OCI-LY7 (cell line): ENCODE measurements around the gene SLAMF7. TPM values are rescaled to one million over a fixed set of nuclear protein-coding genes. Genes with fewer than 3 reads are reported as not detected.

Experiments used
- BruUV-seq: library from RNA; stranded (reverse); fragments of 400-500 nt; replicated peaks from 2 replicates; lab custom pipeline; 2021; lab: Mats Ljungman, UMichigan
- CTCF ChIA-PET: fragments of 300-600 bp; sonication (Branson Sonifier 250); formaldehyde crosslinking; loops from one replicate; lab custom pipeline; 2022; ENCODE audit warnings: antibody characterized with exemption; ENCODE audit not compliant: unreplicated experiment; lab: Charles Lee
- POLR2A ChIA-PET: fragments of 300-600 bp; sonication (Branson Sonifier 250); formaldehyde crosslinking; loops from one replicate; lab custom pipeline; 2022; ENCODE audit warnings: antibody characterized with exemption; lab: Charles Lee
- DNase-seq: peaks from one replicate; pipeline ENCODE4 v3.0.0-alpha.2; 2015; ENCODE audit warnings: low spot score
- H2AFZ ChIP-seq: fragments of 200-600 bp; sonication (generic), shearing (Covaris generic); 2 replicates; pipeline ENCODE4 v1.6.1; 2014; ENCODE audit warnings: mild to moderate bottlenecking, antibody characterized with exemption, low read length, moderate library complexity
- H3K27ac ChIP-seq: fragments of 200-600 bp; sonication (generic); 2 replicates; pipeline ENCODE4 v1.5.1; 2014; ENCODE audit warnings: mixed run types, low read depth, mild to moderate bottlenecking, moderate library complexity, low read length, inconsistent platforms; ENCODE audit not compliant: poor library complexity, severe bottlenecking
- H3K36me3 ChIP-seq: fragments of 200-600 bp; sonication (generic); 2 replicates; pipeline ENCODE4 v1.6.1; 2014; ENCODE audit warnings: mild to moderate bottlenecking, antibody characterized with exemption, low read length, moderate library complexity, mixed read lengths; ENCODE audit not compliant: insufficient read depth
- H3K4me1 ChIP-seq: fragments of 200-600 bp; sonication (generic); 2 replicates; pipeline ENCODE4 v1.5.1; 2014; ENCODE audit warnings: mild to moderate bottlenecking, low read length; ENCODE audit not compliant: insufficient read depth, poor library complexity, severe bottlenecking
- H3K4me2 ChIP-seq: fragments of 200-600 bp; sonication (generic); 2 replicates; pipeline ENCODE4 v1.6.1; 2014; ENCODE audit warnings: mild to moderate bottlenecking, low read length
- H3K4me3 ChIP-seq: fragments of 200-600 bp; sonication (generic); 2 replicates; pipeline ENCODE4 v1.5.1; 2014; ENCODE audit warnings: mild to moderate bottlenecking, low read depth, low read length; ENCODE audit not compliant: poor library complexity, severe bottlenecking
- H3K79me2 ChIP-seq: fragments of 200-600 bp; sonication (generic); 2 replicates; pipeline ENCODE4 v1.6.1; 2016; ENCODE audit warnings: low read depth, mild to moderate bottlenecking, low read length, moderate library complexity, mixed read lengths; ENCODE audit not compliant: insufficient read depth
- H3K9me2 ChIP-seq: fragments of 200-600 bp; sonication (generic); 2 replicates; pipeline ENCODE4 v1.6.1; 2016; ENCODE audit warnings: mild to moderate bottlenecking, low read length, mixed read lengths; ENCODE audit not compliant: insufficient read depth
- H3K9me3 ChIP-seq: fragments of 200-600 bp; sonication (generic); 2 replicates; pipeline ENCODE4 v1.6.1; 2014; ENCODE audit warnings: mild to moderate bottlenecking, mixed run types, low read length, mixed read lengths
- H4K20me1 ChIP-seq: fragments of 200-600 bp; sonication (generic); 2 replicates; pipeline ENCODE4 v1.6.1; 2014; ENCODE audit warnings: mild to moderate bottlenecking, antibody characterized with exemption, low read length, moderate library complexity, mixed read lengths; ENCODE audit not compliant: insufficient read depth
- CTCF ChIP-seq: fragments of 200-600 bp; sonication (generic); conservative IDR thresholded peaks from 2 replicates; pipeline ENCODE4 v1.5.1; 2014; ENCODE audit warnings: mild to moderate bottlenecking, antibody characterized with exemption, low read length, moderate library complexity, mixed read lengths
- EZH2phosphoT487 ChIP-seq: fragments of 200-600 bp; sonication (generic); IDR thresholded peaks from 2 replicates; pipeline ENCODE4 v1.6.1; 2018; ENCODE audit warnings: low read depth, borderline replicate concordance, mild to moderate bottlenecking, mixed run types, antibody characterized with exemption, low read length, moderate library complexity, mixed read lengths
- intact Hi-C: fragments of 100-400 bp; cut with micrococcal nuclease; formaldehyde crosslinking; loops from one replicate; pipeline ENCODE4 v1.10.0; 2022; ENCODE audit not compliant: unreplicated experiment
- total RNA-seq, 2 experiments: library from RNA; depleted of rRNA in 1 of 2; stranded (reverse); fragments of >200 nt in 1 of 2; shearing (Covaris generic) in 1 of 2; gene quantifications; 2 replicates each; pipeline ENCODE4 v1.2.3, GENCODE V29; 2014 to 2022

Gene SLAMF7
- total RNA-seq, 2 experiments from 2014 or later = not detected

GRCh38 chr1:160740133-160740688, 1.2 kb downstream of the SLAMF7 start:
- ChIA-PET POLR2A (interaction anchor here (0.7 to 1.1 kb wide), 2 partner anchors 14 to 35 kb away, joined by 3 read pairs; no protein-coding TSS in a partner anchor), CTCF (no interaction called here)
- no peaks in the 10 kb centered on the region for H3K79me2 ChIP-seq
- peaks cover 11% of the 10 kb centered on the region for H3K4me1 ChIP-seq
- H3K9me2 ChIP-seq = no peaks in the 10 kb centered on the region
- TF ChIP-seq CTCF (no peak), EZH2phosphoT487 (no peak)
- BruUV-seq = no TSS peak
- H4K20me1 ChIP-seq = no peaks in the 10 kb centered on the region
- no peak overlapping the region for H3K4me3 ChIP-seq
- H3K4me2 ChIP-seq = 0 out of 2 replicates have a peak overlapping the region, but pooled peaks have one; percentile 17
- intact Hi-C loops = no loop called here
- no peaks in the 10 kb centered on the region; the same call in 1 of the 2 replicates for H3K9me3 ChIP-seq
- H3K36me3 ChIP-seq = no peaks in the 10 kb centered on the region
- H3K27ac ChIP-seq = no peak overlapping the region
- no peak for DNase-seq
- H2AFZ ChIP-seq = no peak overlapping the region

GRCh38 chr1:160741092-160741501, 2.0 kb downstream of the SLAMF7 start:
- POLR2A ChIA-PET = interaction anchor here (1.1 kb wide), 1 partner anchor 13 kb away, joined by 3 read pairs; no protein-coding TSS in a partner anchor
- Histone ChIP-seq H4K20me1 (no peaks in the 10 kb centered on the region), H3K27ac (no peak overlapping the region), H3K9me2 (no peaks in the 10 kb centered on the region), H3K9me3 (no peaks in the 10 kb centered on the region; the same call in 1 of the 2 replicates), H3K4me2 (no peak overlapping the region), H3K79me2 (no peaks in the 10 kb centered on the region), H3K4me1 (peaks cover 11% of the 10 kb centered on the region), H3K4me3 (no peak overlapping the region), H3K36me3 (no peaks in the 10 kb centered on the region), H2AFZ (no peak overlapping the region)
- BruUV-seq = no TSS peak
- intact Hi-C loops = no loop called here
- no peak for DNase-seq
- CTCF ChIA-PET = no interaction called here
- no peak for TF ChIP-seq CTCF
- no peak for TF ChIP-seq EZH2phosphoT487

- no peak for DNase-seq
- Histone ChIP-seq H3K9me3 (no peaks in the 10 kb centered on the region; the same call in 1 of the 2 replicates), H4K20me1 (no peaks in the 10 kb centered on the region), H3K4me2 (no peak overlapping the region), H2AFZ (no peak overlapping the region), H3K4me3 (no peak overlapping the region), H3K27ac (no peak overlapping the region), H3K79me2 (no peaks in the 10 kb centered on the region), H3K9me2 (no peaks in the 10 kb centered on the region), H3K36me3 (no peaks in the 10 kb centered on the region), H3K4me1 (peaks cover 11% of the 10 kb centered on the region)
- 0 out of 2 replicates have a peak, but pooled peaks have one; percentile 20 for TF ChIP-seq CTCF
- TF ChIP-seq EZH2phosphoT487 = no peak
- ChIA-PET POLR2A (no interaction called here), CTCF (no interaction called here)
- BruUV-seq = no TSS peak
- intact Hi-C loops = no loop called here
Measured at GRCh38 chr1:160741612-160742348, 2.7 kb downstream of the SLAMF7 start.
